PC-3 (cell line): ENCODE data around the gene GPR183. TPM values are rescaled to one million over a fixed set of nuclear protein-coding genes. Genes with fewer than 3 reads are reported as not detected.

Experiments
- ATAC-seq: fragments of 200-7000 bp; cut with Tn5 transposase; 2 replicates; pipeline ENCODE4 v1.9.1; 2020; ENCODE audit warnings: mild to moderate bottlenecking, moderate library complexity
- BruUV-seq: library from RNA; stranded (reverse); fragments of 400-500 nt; replicated peaks from 2 replicates; lab custom pipeline; 2021; lab: Mats Ljungman, UMichigan
- CTCF ChIA-PET: fragments of 300-600 bp; sonication (Branson Sonifier 250); formaldehyde crosslinking; loops from one replicate; lab custom pipeline; 2022; ENCODE audit warnings: antibody characterized with exemption; lab: Charles Lee
- POLR2A ChIA-PET: fragments of 300-600 bp; sonication (Branson Sonifier 250); formaldehyde crosslinking; loops from one replicate; lab custom pipeline; 2022; ENCODE audit warnings: antibody characterized with exemption; ENCODE audit not compliant: unreplicated experiment; lab: Charles Lee
- DNase-seq: peaks from one replicate; pipeline ENCODE4 v3.0.0-alpha.2; 2015
- H2AFZ ChIP-seq: fragments of 300-600 bp; sonication (generic); 2 replicates; pipeline ENCODE4 v1.6.0; 2016; ENCODE audit warnings: antibody characterized with exemption, low read length
- H3F3A ChIP-seq: fragments of 300-600 bp; sonication (generic); one replicate; pipeline ENCODE4 v1.6.0; 2017; ENCODE audit warnings: antibody characterized with exemption, low read length, control low read depth, mild to moderate bottlenecking; ENCODE audit not compliant: unreplicated experiment
- H3K27ac ChIP-seq: fragments of 300-600 bp; sonication (generic); 2 replicates; pipeline ENCODE4 v1.5.1; 2016; ENCODE audit warnings: mild to moderate bottlenecking, low read length
- H3K27me3 ChIP-seq: fragments of 300-600 bp; sonication (generic); 2 replicates; pipeline ENCODE4 v1.6.1; 2016; ENCODE audit warnings: low read length, mixed read lengths
- H3K36me3 ChIP-seq: fragments of 300-600 bp; sonication (generic); 2 replicates; pipeline ENCODE4 v1.6.1; 2016; ENCODE audit warnings: low read depth, mixed run types, low read length, mixed read lengths
- H3K4me1 ChIP-seq: fragments of 300-600 bp; sonication (generic); 2 replicates; pipeline ENCODE4 v1.5.1; 2016; ENCODE audit warnings: low read length; ENCODE audit not compliant: insufficient read depth
- H3K4me2 ChIP-seq: fragments of 300-600 bp; sonication (generic); 2 replicates; pipeline ENCODE4 v1.6.0; 2016; ENCODE audit warnings: low read length
- H3K4me3 ChIP-seq: fragments of 300-600 bp; sonication (generic); 2 replicates; pipeline ENCODE4 v1.5.1; 2016; ENCODE audit warnings: mild to moderate bottlenecking, low read length, mixed read lengths
- H3K79me2 ChIP-seq: fragments of 300-600 bp; sonication (generic); 2 replicates; pipeline ENCODE4 v1.6.1; 2017; ENCODE audit warnings: low read length, mixed read lengths
- H3K9ac ChIP-seq: fragments of 300-600 bp; sonication (generic); 2 replicates; pipeline ENCODE4 v1.6.0; 2016; ENCODE audit warnings: mild to moderate bottlenecking, low read length
- H3K9me2 ChIP-seq: fragments of 300-600 bp; sonication (generic); replicated peaks from 2 replicates; pipeline ENCODE4 v1.6.1; 2016; ENCODE audit warnings: mixed run types, low read length, mixed read lengths
- H3K9me3 ChIP-seq: fragments of 300-600 bp; sonication (generic); 2 replicates; pipeline ENCODE4 v1.6.1; 2016; ENCODE audit warnings: low read length, mixed read lengths
- H4K20me1 ChIP-seq: fragments of 300-600 bp; sonication (generic); 2 replicates; pipeline ENCODE4 v1.6.1; 2016; ENCODE audit warnings: low read length, mixed read lengths
- CTCF ChIP-seq: fragments of 300-600 bp; sonication (generic); conservative IDR thresholded peaks from 2 replicates; pipeline ENCODE4 v1.5.1; 2017; ENCODE audit warnings: antibody characterized with exemption, low read depth, mild to moderate bottlenecking, low read length
- EZH2 ChIP-seq: fragments of 300-600 bp; sonication (generic); IDR thresholded peaks from one replicate; pipeline ENCODE4 v1.6.1; 2017; ENCODE audit warnings: antibody characterized with exemption, mild to moderate bottlenecking, low read length; ENCODE audit not compliant: unreplicated experiment
- EZH2phosphoT487 ChIP-seq: fragments of 300-600 bp; sonication (generic); IDR thresholded peaks from 2 replicates; pipeline ENCODE4 v1.6.1; 2018; ENCODE audit warnings: mild to moderate bottlenecking, antibody characterized with exemption, low read length, borderline replicate concordance
- intact Hi-C: fragments of 100-400 bp; cut with micrococcal nuclease; formaldehyde crosslinking; loops from 2 replicates; pipeline ENCODE4 v1.9.0; 2023
- total RNA-seq: library from RNA; depleted of rRNA; stranded (reverse); fragments of >200 nt; gene quantifications from 2 replicates; pipeline ENCODE4 v1.2.3, GENCODE V29; 2014

The GPR183 gene
- total RNA-seq, 1 experiment from 2014 or later, result not detected

- Histone ChIP-seq H3K9me2 (no peaks in the 10 kb centered on the region), H3K4me3 (no peak overlapping the region), H3K4me1 (peaks cover 17% of the 10 kb centered on the region), H3K79me2 (no peaks in the 10 kb centered on the region; the same call in 1 of the 2 replicates), H3K9me3 (no peaks in the 10 kb centered on the region), H3K9ac (no peak overlapping the region), H3F3A (no peaks in the 10 kb centered on the region), H3K27me3 (no peaks in the 10 kb centered on the region), H2AFZ (no peak overlapping the region), H3K4me2 (no peak overlapping the region), H3K36me3 (no peaks in the 10 kb centered on the region), H4K20me1 (no peaks in the 10 kb centered on the region), H3K27ac (no peak overlapping the region)
- intact Hi-C loops, result no loop called here
- ATAC-seq (no peak), DNase-seq (no peak)
- ChIA-PET POLR2A (no interaction called here), CTCF (no interaction called here)
- BruUV-seq, result no TSS peak
- no peak for TF ChIP-seq CTCF
- TF ChIP-seq EZH2, result no peak
- no peak for TF ChIP-seq EZH2phosphoT487
These were observed 2.7 kb downstream of the GPR183 start for GRCh38 chr13:99304541-99304940.

DNA sequence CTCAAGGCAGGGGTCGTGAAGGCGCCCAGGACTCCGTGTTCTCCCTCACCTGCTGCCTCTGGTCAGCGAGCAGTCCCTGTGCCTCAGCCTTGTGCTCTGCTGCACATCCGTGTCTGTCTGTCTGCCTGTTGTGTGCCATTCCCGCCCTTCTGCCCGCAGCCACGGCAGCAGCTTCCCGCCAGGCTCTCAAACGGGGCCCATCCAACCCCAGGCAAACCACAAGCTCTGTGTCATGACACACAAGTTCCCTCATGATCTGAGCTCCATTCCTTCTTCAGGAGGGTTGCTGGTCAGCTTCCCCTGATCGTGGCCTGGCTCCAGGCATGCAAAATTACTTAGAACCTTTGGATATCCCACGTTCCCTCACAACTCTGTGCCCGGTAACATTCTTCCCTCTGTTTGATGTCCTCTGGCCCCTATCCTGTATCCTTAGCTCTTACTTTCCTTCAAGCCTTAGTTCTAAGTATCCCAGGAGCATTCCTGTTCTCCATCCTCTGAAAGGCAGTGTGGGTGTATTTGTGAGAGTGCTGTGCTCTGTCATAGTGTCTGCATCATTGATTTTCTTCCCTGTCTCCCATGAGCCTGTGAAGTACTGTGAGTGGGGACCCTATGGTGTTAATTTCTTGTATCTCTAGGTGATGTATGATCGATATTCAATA, 3.2 kb downstream of the GPR183 start:
- ChIA-PET POLR2A (no interaction called here), CTCF (no interaction called here)
- ATAC-seq (no peak), DNase-seq (no peak)
- no peak overlapping the region for H3K9ac ChIP-seq
- H3K9me3 ChIP-seq, result no peaks in the 10 kb centered on the region
- intact Hi-C loops, result no loop called here
- no peaks in the 10 kb centered on the region for H3K27me3 ChIP-seq
- H4K20me1 ChIP-seq, result no peaks in the 10 kb centered on the region
- no peaks in the 10 kb centered on the region for H3F3A ChIP-seq
- peaks cover 17% of the 10 kb centered on the region for H3K4me1 ChIP-seq
- no peaks in the 10 kb centered on the region for H3K36me3 ChIP-seq
- BruUV-seq, result no TSS peak
- no peak overlapping the region for H3K27ac ChIP-seq
- TF ChIP-seq CTCF (no peak), EZH2phosphoT487 (no peak), EZH2 (no peak)
- no peak overlapping the region for H2AFZ ChIP-seq
- H3K4me2 ChIP-seq, result no peak overlapping the region
- no peaks in the 10 kb centered on the region for H3K9me2 ChIP-seq
- H3K79me2 ChIP-seq, result no peaks in the 10 kb centered on the region; the same call in 1 of the 2 replicates
- no peak overlapping the region for H3K4me3 ChIP-seq
